HG03457 (cell line): ENCODE measurements around the gene USP17L18.
"Not testable (repeated sequence)": the region's sequence is repeated elsewhere in the genome, so short reads cannot be mapped to it uniquely, and the experiment has no call there.

ENCODE experiments used
- ATAC-seq: cut with Tn5 transposase; IDR thresholded peaks from one replicate; pipeline ENCODE4 v1.9.1; 2021; ENCODE audit warnings: moderate number of reproducible peaks; ENCODE audit not compliant: unreplicated experiment

USP17L18 gene, protein sequence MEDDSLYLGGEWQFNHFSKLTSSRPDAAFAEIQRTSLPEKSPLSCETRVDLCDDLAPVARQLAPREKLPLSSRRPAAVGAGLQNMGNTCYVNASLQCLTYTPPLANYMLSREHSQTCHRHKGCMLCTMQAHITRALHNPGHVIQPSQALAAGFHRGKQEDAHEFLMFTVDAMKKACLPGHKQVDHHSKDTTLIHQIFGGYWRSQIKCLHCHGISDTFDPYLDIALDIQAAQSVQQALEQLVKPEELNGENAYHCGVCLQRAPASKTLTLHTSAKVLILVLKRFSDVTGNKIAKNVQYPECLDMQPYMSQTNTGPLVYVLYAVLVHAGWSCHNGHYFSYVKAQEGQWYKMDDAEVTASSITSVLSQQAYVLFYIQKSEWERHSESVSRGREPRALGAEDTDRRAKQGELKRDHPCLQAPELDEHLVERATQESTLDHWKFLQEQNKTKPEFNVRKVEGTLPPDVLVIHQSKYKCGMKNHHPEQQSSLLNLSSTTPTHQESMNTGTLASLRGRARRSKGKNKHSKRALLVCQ

DNA sequence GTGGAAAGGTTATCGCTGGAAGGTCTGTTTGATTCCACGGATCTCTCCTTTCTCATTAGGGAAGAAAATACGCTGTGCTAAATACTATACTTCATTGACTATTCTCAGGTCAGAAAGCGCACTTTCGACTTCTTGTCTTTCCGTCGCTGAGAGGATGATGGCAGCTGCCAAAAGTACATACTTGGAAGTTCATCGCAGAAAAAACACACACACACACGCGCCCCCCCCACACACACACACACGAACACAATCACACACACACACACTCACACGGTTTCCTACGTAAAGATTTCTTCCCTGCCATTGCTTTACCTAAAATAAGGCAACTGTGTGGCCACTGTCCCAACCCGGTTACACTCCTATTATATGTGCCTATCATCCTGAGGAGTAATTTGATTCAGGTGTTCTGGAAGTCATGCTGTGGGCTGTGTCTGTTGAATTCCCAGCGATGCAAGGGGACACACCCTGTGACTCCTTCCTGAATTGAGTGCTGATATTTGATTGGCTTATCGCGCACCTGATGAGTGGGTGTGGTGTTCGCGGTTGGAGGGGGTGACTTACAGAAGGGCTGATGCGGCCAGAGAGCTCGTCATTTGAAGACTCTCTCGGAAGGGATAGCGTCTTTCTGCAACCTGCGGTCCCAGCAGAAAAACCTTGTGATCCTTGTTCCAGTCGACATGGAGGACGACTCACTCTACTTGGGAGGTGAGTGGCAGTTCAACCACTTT, at the start of gene USP17L18:
Gene USP17L18, plus strand, starts transcription at position 678 of the 728 bp plus-strand sequence. Its CDS starts 0 bp downstream, at position 678.
- not testable (repeated sequence) for ATAC-seq

DNA sequence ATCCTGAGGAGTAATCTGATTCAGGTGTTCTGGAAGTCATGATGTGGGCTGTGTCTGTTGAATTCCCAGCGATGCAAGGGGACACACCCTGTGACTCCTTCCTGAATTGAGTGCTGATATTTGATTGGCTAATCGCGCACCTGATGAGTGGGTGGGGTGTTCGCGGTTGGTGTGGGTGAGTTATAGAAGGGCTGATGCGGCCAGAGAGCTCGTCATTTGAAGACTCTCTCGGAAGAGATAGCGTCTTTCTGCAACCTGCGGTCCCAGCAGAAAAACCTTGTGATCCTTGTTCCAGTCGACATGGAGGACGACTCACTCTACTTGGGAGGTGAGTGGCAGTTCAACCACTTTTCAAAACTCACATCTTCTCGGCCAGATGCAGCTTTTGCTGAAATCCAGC, 38.1 kb upstream of the USP17L18 start, which contains the start of gene USP17L10:
Gene USP17L10, plus strand, starts transcription at position 301 of the 400 bp plus-strand sequence. Its CDS starts 0 bp downstream, at position 301.
- not testable (repeated sequence) for ATAC-seq

DNA sequence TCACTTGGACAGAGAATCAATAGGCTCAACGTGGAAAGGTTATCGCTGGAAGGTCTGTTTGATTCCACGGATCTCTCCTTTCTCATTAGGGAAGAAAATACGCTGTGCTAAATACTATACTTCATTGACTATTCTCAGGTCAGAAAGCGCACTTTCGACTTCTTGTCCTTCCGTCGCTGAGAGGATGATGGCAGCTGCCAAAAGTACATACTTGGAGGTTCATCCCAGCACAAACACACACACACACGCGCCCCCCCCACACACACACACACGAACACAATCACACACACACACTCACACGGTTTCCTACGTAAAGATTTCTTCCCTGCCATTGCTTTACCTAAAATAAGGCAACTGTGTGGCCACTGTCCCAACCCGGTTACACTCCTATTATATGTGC, 33.7 kb upstream of the USP17L18 start:
- not testable (repeated sequence) for ATAC-seq

- not testable (repeated sequence) for ATAC-seq
Measured at GRCh38 chr4:9215105-9215504, 33.3 kb upstream of the USP17L18 start, which contains the start of gene USP17L11. Gene USP17L11, plus strand, starts transcription at chr4:9215405. Its CDS starts 0 bp downstream, at chr4:9215405.

DNA sequence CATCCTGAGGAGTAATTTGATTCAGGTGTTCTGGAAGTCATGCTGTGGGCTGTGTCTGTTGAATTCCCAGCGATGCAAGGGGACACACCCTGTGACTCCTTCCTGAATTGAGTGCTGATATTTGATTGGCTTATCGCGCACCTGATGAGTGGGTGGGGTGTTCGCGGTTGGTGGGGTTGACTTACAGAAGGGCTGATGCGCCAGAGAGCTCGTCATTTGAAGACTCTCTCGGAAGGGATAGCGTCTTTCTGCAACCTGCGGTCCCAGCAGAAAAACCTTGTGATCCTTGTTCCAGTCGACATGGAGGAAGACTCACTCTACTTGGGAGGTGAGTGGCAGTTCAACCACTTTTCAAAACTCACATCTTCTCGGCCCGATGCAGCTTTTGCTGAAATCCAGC, 28.6 kb upstream of the USP17L18 start, which contains the start of gene USP17L12:
Gene USP17L12, plus strand, starts transcription at position 301 of the 400 bp plus-strand sequence. Its CDS starts 0 bp downstream, at position 301.
- not testable (repeated sequence) for ATAC-seq

- ATAC-seq = not testable (repeated sequence)
Measured at GRCh38 chr4:9224596-9224995, 23.8 kb upstream of the USP17L18 start, which contains the start of gene USP17L13. Gene USP17L13, plus strand, starts transcription at chr4:9224896. Its CDS starts 0 bp downstream, at chr4:9224896.

- not testable (repeated sequence) for ATAC-seq
Measured at GRCh38 chr4:9230249-9230648, 18.2 kb upstream of the USP17L18 start.

- ATAC-seq = not testable (repeated sequence)
Measured at GRCh38 chr4:9234085-9234484, 14.3 kb upstream of the USP17L18 start, which contains the start of gene USP17L15. Gene USP17L15, plus strand, starts transcription at chr4:9234385. Its CDS starts 0 bp downstream, at chr4:9234385.

DNA sequence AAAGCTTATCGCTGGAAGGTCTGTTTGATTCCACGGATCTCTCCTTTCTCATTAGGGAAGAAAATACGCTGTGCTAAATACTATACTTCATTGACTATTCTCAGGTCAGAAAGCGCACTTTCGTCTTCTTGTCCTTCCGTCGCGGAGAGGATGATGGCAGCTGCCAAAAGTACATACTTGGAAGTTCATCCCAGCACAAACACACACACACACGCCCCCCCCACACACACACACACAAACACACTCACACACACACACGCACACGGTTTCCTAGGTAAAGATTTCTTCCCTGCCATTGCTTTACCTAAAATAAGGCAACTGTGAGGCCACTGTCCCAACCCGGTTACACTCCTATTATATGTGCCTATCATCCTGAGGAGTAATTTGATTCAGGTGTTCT, 10.0 kb upstream of the USP17L18 start:
- not testable (repeated sequence) for ATAC-seq

GRCh38 chr4:9243579-9243978, 4.9 kb upstream of the USP17L18 start, which contains the start of gene USP17L17:
Gene USP17L17, plus strand, starts transcription at chr4:9243879. Its CDS starts 0 bp downstream, at chr4:9243879.
- ATAC-seq = not testable (repeated sequence)

DNA sequence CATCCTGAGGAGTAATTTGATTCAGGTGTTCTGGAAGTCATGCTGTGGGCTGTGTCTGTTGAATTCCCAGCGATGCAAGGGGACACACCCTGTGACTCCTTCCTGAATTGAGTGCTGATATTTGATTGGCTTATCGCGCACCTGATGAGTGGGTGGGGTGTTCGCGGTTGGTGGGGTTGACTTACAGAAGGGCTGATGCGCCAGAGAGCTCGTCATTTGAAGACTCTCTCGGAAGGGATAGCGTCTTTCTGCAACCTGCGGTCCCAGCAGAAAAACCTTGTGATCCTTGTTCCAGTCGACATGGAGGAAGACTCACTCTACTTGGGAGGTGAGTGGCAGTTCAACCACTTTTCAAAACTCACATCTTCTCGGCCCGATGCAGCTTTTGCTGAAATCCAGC, 4.6 kb downstream of the USP17L18 start, which contains the start of gene USP17L19:
Gene USP17L19, plus strand, starts transcription at position 301 of the 400 bp plus-strand sequence. Its CDS starts 0 bp downstream, at position 301.
- not testable (repeated sequence) for ATAC-seq

- not testable (repeated sequence) for ATAC-seq
Measured at GRCh38 chr4:9257824-9258223, 9.4 kb downstream of the USP17L18 start, which contains the start of gene USP17L20. Gene USP17L20, plus strand, starts transcription at chr4:9258124. Its CDS starts 0 bp downstream, at chr4:9258124.

GRCh38 chr4:9262572-9262971, 14.1 kb downstream of the USP17L18 start, which contains the start of gene USP17L21:
Gene USP17L21, plus strand, starts transcription at chr4:9262872. Its CDS starts 0 bp downstream, at chr4:9262872.
- not testable (repeated sequence) for ATAC-seq

DNA sequence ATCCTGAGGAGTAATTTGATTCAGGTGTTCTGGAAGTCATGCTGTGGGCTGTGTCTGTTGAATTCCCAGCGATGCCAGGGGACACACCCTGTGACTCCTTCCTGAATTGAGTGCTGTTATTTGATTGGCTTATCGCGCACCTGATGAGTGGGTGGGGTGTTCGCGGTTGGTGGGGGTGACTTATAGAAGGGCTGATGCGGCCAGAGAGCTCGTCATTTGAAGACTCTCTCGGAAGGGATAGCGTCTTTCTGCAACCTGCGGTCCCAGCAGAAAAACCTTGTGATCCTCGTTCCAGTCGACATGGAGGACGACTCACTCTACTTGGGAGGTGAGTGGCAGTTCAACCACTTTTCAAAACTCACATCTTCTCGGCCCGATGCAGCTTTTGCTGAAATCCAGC, 18.9 kb downstream of the USP17L18 start, which contains the start of gene USP17L22:
Gene USP17L22, plus strand, starts transcription at position 301 of the 400 bp plus-strand sequence. Its CDS starts 0 bp downstream, at position 301.
- ATAC-seq = not testable (repeated sequence)

- not testable (repeated sequence) for ATAC-seq
Measured at GRCh38 chr4:9271719-9272118, 23.3 kb downstream of the USP17L18 start.
